Trophoblast cell (in vitro differentiated cells and primary cell): ENCODE measurements around the gene DNM3.

Source experiments
- DNase-seq, 2 donors: peaks; one replicate each; pipeline ENCODE4 v3.0.0-alpha.2; 2016
- H2AFZ ChIP-seq: 2 replicates; pipeline ENCODE4 v1.6.1; 2013; ENCODE audit warnings: low read length, moderate library complexity, mild to moderate bottlenecking; ENCODE audit not compliant: insufficient read depth, poor library complexity
- H2AK5ac ChIP-seq: 2 replicates; pipeline ENCODE4 v1.6.1; 2013; ENCODE audit warnings: mild to moderate bottlenecking, low read length
- H2BK120ac ChIP-seq: 2 replicates; pipeline ENCODE4 v1.6.1; 2013; ENCODE audit warnings: low read length, mild to moderate bottlenecking, moderate library complexity; ENCODE audit not compliant: insufficient read depth, poor library complexity
- H2BK12ac ChIP-seq: 2 replicates; pipeline ENCODE4 v1.6.1; 2013; ENCODE audit warnings: mild to moderate bottlenecking, low read length, moderate library complexity
- H2BK5ac ChIP-seq: 2 replicates; pipeline ENCODE4 v1.6.1; 2013; ENCODE audit warnings: low read length, low read depth, moderate library complexity, mild to moderate bottlenecking; ENCODE audit not compliant: poor library complexity
- H3K14ac ChIP-seq: 2 replicates; pipeline ENCODE4 v1.6.1; 2013; ENCODE audit warnings: mild to moderate bottlenecking, low read length
- H3K18ac ChIP-seq: 2 replicates; pipeline ENCODE4 v1.6.1; 2013; ENCODE audit warnings: mild to moderate bottlenecking, low read length
- H3K23ac ChIP-seq: 2 replicates; pipeline ENCODE4 v1.6.1; 2013; ENCODE audit warnings: low read length
- H3K27ac ChIP-seq: 2 replicates; pipeline ENCODE4 v1.5.1; 2013; ENCODE audit warnings: low read depth, mild to moderate bottlenecking, inconsistent platforms, low read length, moderate library complexity
- H3K27me3 ChIP-seq: 2 replicates; pipeline ENCODE4 v1.6.1; 2013; ENCODE audit warnings: inconsistent platforms, mild to moderate bottlenecking, low read length, moderate library complexity; ENCODE audit not compliant: insufficient read depth
- H3K36me3 ChIP-seq, 2 experiments: 1 replicate in 1 of 2; 2 replicates in 1 of 2; pipeline ENCODE4 v1.6.1; 2013; ENCODE audit warnings: low read length in 2 of 2, mild to moderate bottlenecking in 2 of 2, moderate library complexity in 1 of 2; ENCODE audit not compliant: insufficient read depth in 2 of 2, control insufficient read depth in 1 of 2
- H3K4ac ChIP-seq: 2 replicates; pipeline ENCODE4 v1.6.1; 2013; ENCODE audit warnings: low read depth, mild to moderate bottlenecking, low read length, moderate library complexity
- H3K4me1 ChIP-seq, 2 experiments: 1 replicate in 1 of 2; 2 replicates in 1 of 2; pipeline ENCODE4 v1.6.1; 2013; ENCODE audit warnings: low read length in 2 of 2, mild to moderate bottlenecking in 2 of 2, moderate library complexity in 1 of 2; ENCODE audit not compliant: insufficient read depth in 2 of 2, control insufficient read depth in 1 of 2
- H3K4me2 ChIP-seq: 2 replicates; pipeline ENCODE4 v1.6.1; 2013; ENCODE audit warnings: inconsistent platforms, mild to moderate bottlenecking, low read length, moderate library complexity
- H3K4me3 ChIP-seq: 2 replicates; pipeline ENCODE4 v1.5.1; 2013; ENCODE audit warnings: mild to moderate bottlenecking, low read depth, low read length, inconsistent platforms
- H3K79me1 ChIP-seq: one replicate; pipeline ENCODE4 v1.6.1; 2013; ENCODE audit warnings: low read length
- H3K79me2 ChIP-seq: 2 replicates; pipeline ENCODE4 v1.6.1; 2013; ENCODE audit warnings: low read length, mild to moderate bottlenecking; ENCODE audit not compliant: control insufficient read depth, insufficient read depth, poor library complexity
- H3K9ac ChIP-seq: 2 replicates; pipeline ENCODE4 v1.6.1; 2013; ENCODE audit warnings: mild to moderate bottlenecking, low read length
- H3K9me3 ChIP-seq: 2 replicates; pipeline ENCODE4 v1.6.1; 2013; ENCODE audit warnings: low read depth, mild to moderate bottlenecking, control low read depth, inconsistent platforms, low read length; ENCODE audit not compliant: insufficient read depth
- H4K12ac ChIP-seq: 2 replicates; pipeline ENCODE4 v1.6.1; 2013; ENCODE audit warnings: low read depth, mild to moderate bottlenecking, low read length, moderate library complexity
- H4K8ac ChIP-seq: 2 replicates; pipeline ENCODE4 v1.6.1; 2013; ENCODE audit warnings: low read depth, mild to moderate bottlenecking, low read length, moderate library complexity
- H4K91ac ChIP-seq: one replicate; pipeline ENCODE4 v1.6.1; 2013; ENCODE audit warnings: low read depth, mild to moderate bottlenecking, low read length, moderate library complexity
- WGBS: extraction: QIAGEN DNeasy Blood & Tissue Kit; methylation state at CpG from one replicate; pipeline ENCODE4 v1.1.7; 2013; ENCODE audit warnings: missing lambda C conversion rate; ENCODE audit not compliant: insufficient read length, insufficient coverage; ENCODE audit errors: extremely low coverage; 5-methylcytosine and 5-hydroxymethylcytosine counted together

Gene DNM3

DNA sequence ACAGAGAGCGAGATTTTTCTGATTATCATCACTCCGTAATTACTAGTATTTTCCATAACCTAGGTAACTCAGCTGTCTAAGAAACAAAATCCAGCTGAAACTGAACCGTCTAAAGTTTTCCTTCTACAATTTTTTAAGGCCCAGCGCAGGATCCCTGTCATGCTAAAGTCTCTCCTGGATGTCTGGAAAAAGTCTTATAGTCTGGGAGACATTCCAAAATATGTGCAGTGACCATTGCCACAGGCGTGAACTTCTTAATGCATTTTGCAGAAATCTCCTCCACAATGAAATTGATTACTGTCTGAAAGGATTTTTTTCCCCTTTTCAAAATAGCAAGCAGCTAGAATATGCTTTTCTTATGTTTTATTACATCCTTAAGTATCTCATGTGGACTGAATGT lies 369.9 kb downstream of the DNM3 start:
- H4K8ac ChIP-seq = no peak overlapping the region
- no peak overlapping the region for H2BK12ac ChIP-seq

DNA sequence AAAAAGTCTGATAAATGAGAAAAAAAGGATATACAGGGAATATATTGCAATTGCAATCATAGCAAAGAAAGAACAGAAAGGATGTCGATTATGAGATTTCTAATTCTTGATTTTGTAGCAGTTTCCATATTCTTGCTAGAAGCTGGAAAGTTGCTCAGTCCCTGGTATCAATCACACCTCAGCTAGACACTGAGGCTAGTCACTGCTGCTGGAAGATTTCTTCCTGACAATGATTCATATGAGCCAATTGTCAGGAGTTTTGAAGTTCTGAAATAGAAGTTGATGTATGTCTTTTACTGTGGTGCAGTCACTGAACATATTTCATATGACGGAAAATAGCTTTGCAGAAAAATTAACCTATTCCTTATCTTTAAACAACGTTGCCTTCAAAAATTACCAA lies 370.8 kb downstream of the DNM3 start:
- H3K23ac ChIP-seq = no peak overlapping the region
- WGBS = 100% methylated on average over 1 of the region's 3 CpGs
- H4K91ac ChIP-seq = no peak overlapping the region
- no peaks in the 10 kb centered on the region for H3K9me3 ChIP-seq
- no peak overlapping the region for H2AK5ac ChIP-seq
- H3K27me3 ChIP-seq = no peaks in the 10 kb centered on the region
- H2AFZ ChIP-seq = no peak overlapping the region
- H4K12ac ChIP-seq = no peak overlapping the region
- H3K79me2 ChIP-seq = no peaks in the 10 kb centered on the region
- no peak overlapping the region for H2BK120ac ChIP-seq
- DNase-seq = peak in 1 of 2 donors; percentile 30
- no peak overlapping the region for H3K4me2 ChIP-seq
- H2BK12ac ChIP-seq = no peak overlapping the region
- H3K36me3 ChIP-seq = no peaks in the 10 kb centered on the region
- H3K9ac ChIP-seq = no peak overlapping the region
- H3K4ac ChIP-seq = no peak overlapping the region
- H3K4me1 ChIP-seq = no peaks in the 10 kb centered on the region
- H3K79me1 ChIP-seq = no peaks in the 10 kb centered on the region
- H4K8ac ChIP-seq = no peak overlapping the region
- no peak overlapping the region for H3K4me3 ChIP-seq
- no peak overlapping the region for H3K14ac ChIP-seq
- no peak overlapping the region for H3K18ac ChIP-seq
- H2BK5ac ChIP-seq = no peak overlapping the region
- no peak overlapping the region for H3K27ac ChIP-seq

More for the DNA sequence above, 369.9 kb downstream of the DNM3 start:
- Histone ChIP-seq H3K9me3 (no peaks in the 10 kb centered on the region), H2BK120ac (no peak overlapping the region), H3K4ac (no peak overlapping the region), H2BK5ac (no peak overlapping the region), H4K91ac (no peak overlapping the region), H3K4me1 (no peaks in the 10 kb centered on the region), H2AK5ac (no peak overlapping the region), H3K27me3 (no peaks in the 10 kb centered on the region), H3K9ac (no peak overlapping the region), H3K79me2 (no peaks in the 10 kb centered on the region), H3K14ac (no peak overlapping the region), H3K23ac (no peak overlapping the region), H3K4me2 (no peak overlapping the region), H3K36me3 (no peaks in the 10 kb centered on the region), H2AFZ (no peak overlapping the region), H3K79me1 (no peaks in the 10 kb centered on the region), H4K12ac (no peak overlapping the region), H3K18ac (no peak overlapping the region), H3K27ac (no peak overlapping the region), H3K4me3 (no peak overlapping the region)
- DNase-seq = no peak
- WGBS = no CpG with 5 or more reads among the region's 5 CpGs

DNA sequence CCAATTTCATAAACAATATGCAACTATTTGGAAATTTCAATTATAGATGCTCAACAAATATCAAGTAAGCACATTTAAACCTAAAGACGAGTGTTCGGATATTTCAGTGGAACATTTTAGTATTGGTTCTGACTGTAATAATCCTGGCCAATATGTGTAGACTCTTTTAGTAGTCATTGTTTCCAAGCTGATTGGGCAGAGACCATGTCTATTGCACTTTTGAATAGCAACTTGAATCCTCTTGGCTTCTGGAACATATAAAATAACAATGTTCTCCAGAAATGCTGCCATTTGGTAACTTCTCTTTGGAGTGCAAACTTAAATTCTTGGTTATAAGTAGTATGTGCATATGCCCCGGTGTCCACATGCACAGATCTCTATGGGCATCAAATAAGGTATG lies 373.7 kb downstream of the DNM3 start:
- Histone ChIP-seq H3K4me3 (no peak overlapping the region), H3K9ac (no peak overlapping the region), H2BK12ac (no peak overlapping the region), H3K79me1 (no peaks in the 10 kb centered on the region), H2BK5ac (no peak overlapping the region), H2BK120ac (no peak overlapping the region), H3K27ac (no peak overlapping the region), H4K8ac (no peak overlapping the region), H3K4ac (no peak overlapping the region), H3K27me3 (no peaks in the 10 kb centered on the region), H3K36me3 (no peaks in the 10 kb centered on the region), H3K18ac (no peak overlapping the region), H3K79me2 (no peaks in the 10 kb centered on the region), H3K9me3 (no peaks in the 10 kb centered on the region), H3K4me2 (no peak overlapping the region), H2AFZ (no peak overlapping the region), H4K91ac (no peak overlapping the region), H4K12ac (no peak overlapping the region), H3K14ac (no peak overlapping the region), H2AK5ac (no peak overlapping the region), H3K4me1 (no peaks in the 10 kb centered on the region), H3K23ac (no peak overlapping the region)
- WGBS = no CpG with 5 or more reads among the region's 3 CpGs
- DNase-seq = no peak

DNA sequence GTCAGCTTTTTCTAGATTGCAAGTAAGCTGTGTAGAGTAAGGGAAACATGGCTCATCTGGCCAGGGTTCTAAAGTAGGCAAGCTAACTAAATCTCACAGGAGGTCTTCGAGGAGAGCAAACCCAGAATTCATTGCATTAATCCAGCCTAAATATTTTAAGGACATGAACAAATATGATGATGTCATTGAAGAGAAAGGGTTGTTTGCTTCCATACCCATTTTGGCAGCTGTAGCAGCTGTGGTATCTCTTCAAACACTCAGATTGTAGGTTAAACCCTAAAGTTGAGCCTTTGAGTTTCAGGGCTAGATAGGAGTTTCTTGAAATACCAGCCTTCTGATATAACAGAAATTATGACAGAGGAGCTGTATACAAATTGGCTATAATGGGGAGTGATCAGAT lies 378.7 kb downstream of the DNM3 start:
- no peak for DNase-seq

More for the DNA sequence above, 378.7 kb downstream of the DNM3 start:
- H3K79me1 ChIP-seq = no peaks in the 10 kb centered on the region
- H2BK5ac ChIP-seq = no peak overlapping the region
- H4K91ac ChIP-seq = no peak overlapping the region
- H3K9ac ChIP-seq = no peak overlapping the region
- H3K27ac ChIP-seq = no peak overlapping the region
- no CpG with 5 or more reads among the region's 1 CpG for WGBS
- H3K27me3 ChIP-seq = no peaks in the 10 kb centered on the region
- no peak overlapping the region for H3K18ac ChIP-seq
- H2AFZ ChIP-seq = no peak overlapping the region
- H4K12ac ChIP-seq = no peak overlapping the region
- no peak overlapping the region for H2AK5ac ChIP-seq
- no peak overlapping the region for H2BK120ac ChIP-seq
- H3K79me2 ChIP-seq = no peaks in the 10 kb centered on the region
- no peaks in the 10 kb centered on the region for H3K36me3 ChIP-seq
- H4K8ac ChIP-seq = no peak overlapping the region
- no peak overlapping the region for H2BK12ac ChIP-seq
- H3K4me1 ChIP-seq = no peaks in the 10 kb centered on the region
- no peak overlapping the region for H3K4me2 ChIP-seq
- H3K4me3 ChIP-seq = no peak overlapping the region
- no peak overlapping the region for H3K23ac ChIP-seq
- H3K4ac ChIP-seq = no peak overlapping the region
- H3K9me3 ChIP-seq = no peaks in the 10 kb centered on the region
- no peak overlapping the region for H3K14ac ChIP-seq
